Calu3 (cell line): Measurements from ENCODE around the gene ZNF672. TPM values are rescaled to one million over a fixed set of nuclear protein-coding genes. Genes with fewer than 3 reads are reported as not detected.

Experiments
- BruUV-seq: library from RNA; stranded (reverse); fragments of 400-500 nt; replicated peaks from 2 replicates; lab custom pipeline; 2021; lab: Mats Ljungman, UMichigan
- CTCF ChIA-PET: fragments of 300-600 bp; sonication (Branson Sonifier 250); formaldehyde crosslinking; loops from one replicate; lab custom pipeline; 2022; ENCODE audit warnings: antibody characterized with exemption; lab: Charles Lee
- DNase-seq: peaks from one replicate; pipeline ENCODE4 v3.0.0; 2022
- H3K27ac Mint-ChIP-seq: one replicate; pipeline ENCODE4 v1.8.0; 2022; ENCODE audit warnings: mixed read lengths; ENCODE audit not compliant: unreplicated experiment
- H3K27me3 Mint-ChIP-seq: one replicate; pipeline ENCODE4 v1.8.0; 2022; ENCODE audit warnings: mixed read lengths; ENCODE audit not compliant: unreplicated experiment
- H3K36me3 Mint-ChIP-seq: one replicate; pipeline ENCODE4 v1.8.0; 2022; ENCODE audit warnings: mild to moderate bottlenecking, moderate library complexity, mixed read lengths; ENCODE audit not compliant: insufficient read depth, unreplicated experiment
- H3K4me1 Mint-ChIP-seq: one replicate; pipeline ENCODE4 v1.8.0; 2022; ENCODE audit warnings: mild to moderate bottlenecking, low read depth, mixed read lengths; ENCODE audit not compliant: unreplicated experiment
- H3K4me3 Mint-ChIP-seq: one replicate; pipeline ENCODE4 v1.8.0; 2022; ENCODE audit warnings: mild to moderate bottlenecking, low read depth, moderate library complexity, mixed read lengths; ENCODE audit not compliant: unreplicated experiment
- H3K9me3 Mint-ChIP-seq: one replicate; pipeline ENCODE4 v1.8.0; 2022; ENCODE audit warnings: low read depth, mixed read lengths; ENCODE audit not compliant: unreplicated experiment
- CTCF ChIP-seq: fragments of 200-600 bp; IDR thresholded peaks from one replicate; pipeline ENCODE4 v1.8.0; 2022; ENCODE audit warnings: antibody characterized with exemption; ENCODE audit not compliant: unreplicated experiment
- intact Hi-C: fragments of 100-400 bp; cut with micrococcal nuclease; formaldehyde crosslinking; loops from one replicate; pipeline ENCODE4 v1.10.0; 2022; ENCODE audit not compliant: unreplicated experiment
- microRNA-seq: library from miRNA; unstranded; fragments of <30 nt; microRNA quantifications from one replicate; pipeline ENCODE4 v1.2.0, GENCODE V29; 2022
- total RNA-seq: library from RNA; stranded (reverse); gene quantifications from 2 replicates; pipeline ENCODE4 v1.2.3, GENCODE V29; 2022

ZNF672 gene
- total RNA-seq, 1 experiment from 2014 or later, result 28.3 TPM

GRCh38 chr1:248897412-248898337 lies 59.7 kb downstream of the ZNF672 start:
- H3K9me3 Mint-ChIP-seq, result no peaks in the 10 kb centered on the region
- BruUV-seq, result no TSS peak
- peaks cover 65% of the 10 kb centered on the region for H3K27me3 Mint-ChIP-seq
- no peaks in the 10 kb centered on the region for H3K4me1 Mint-ChIP-seq
- no peak for TF ChIP-seq CTCF
- CTCF ChIA-PET, result no interaction called here
- DNase-seq, result no peak
- no peaks in the 10 kb centered on the region for H3K36me3 Mint-ChIP-seq
- no peak overlapping the region for H3K27ac Mint-ChIP-seq
- intact Hi-C loops, result no loop called here
- H3K4me3 Mint-ChIP-seq, result no peak overlapping the region

Small RNA genes lying within 50 kb of the gene (microRNA-seq; reads per million reads assigned to microRNA genes)
- 2.5 reads per million for gene MIR3124

Other genes with a start within 250 kb of the ZNF672 start
- gene OR2T10, start 240.5 kb upstream of the ZNF672 start, total RNA-seq, result not detected in 2 replicates
- not detected in 2 replicates for gene OR2T11, start 203.1 kb upstream of the ZNF672 start, total RNA-seq
- not detected in 2 replicates for gene OR2T35, start 192.9 kb upstream of the ZNF672 start, total RNA-seq
- not detected in 2 replicates for gene OR2T27, start 182.7 kb upstream of the ZNF672 start, total RNA-seq
- not detected in 2 replicates for gene OR14I1, start 135.5 kb upstream of the ZNF672 start, total RNA-seq
- not detected in 2 replicates for gene LYPD8, start 82.5 kb upstream of the ZNF672 start, total RNA-seq
- gene SH3BP5L, start 12.3 kb upstream of the ZNF672 start, total RNA-seq, result 25.3 and 27.1 TPM in 2 replicates
- 61.4 and 61.5 TPM in 2 replicates for gene ZNF692, start 20.9 kb downstream of the ZNF672 start, total RNA-seq
- gene PGBD2, start 68.0 kb downstream of the ZNF672 start, total RNA-seq, result 7.3 and 7.8 TPM in 2 replicates